OCI-LY1 (cell line): Measurements from ENCODE around the gene KLHDC4.

ENCODE experiments used
- EZH2 ChIP-seq: fragments of 200-600 bp; sonication (generic), shearing (Covaris generic); IDR thresholded peaks from 2 replicates; pipeline ENCODE4 v1.8.0; 2017; ENCODE audit warnings: borderline replicate concordance, mixed run types, mild to moderate bottlenecking, antibody characterized with exemption, low read length, moderate library complexity, mixed read lengths
- TF ChIP-seq, protein P1 (sequence below): fragments of 200-600 bp; sonication (generic), shearing (Covaris generic); IDR thresholded peaks from 2 replicates; pipeline ENCODE4 v1.5.1; 2017; ENCODE audit warnings: mild to moderate bottlenecking, antibody characterized with exemption, low read length, moderate library complexity, mixed read lengths

DNA sequence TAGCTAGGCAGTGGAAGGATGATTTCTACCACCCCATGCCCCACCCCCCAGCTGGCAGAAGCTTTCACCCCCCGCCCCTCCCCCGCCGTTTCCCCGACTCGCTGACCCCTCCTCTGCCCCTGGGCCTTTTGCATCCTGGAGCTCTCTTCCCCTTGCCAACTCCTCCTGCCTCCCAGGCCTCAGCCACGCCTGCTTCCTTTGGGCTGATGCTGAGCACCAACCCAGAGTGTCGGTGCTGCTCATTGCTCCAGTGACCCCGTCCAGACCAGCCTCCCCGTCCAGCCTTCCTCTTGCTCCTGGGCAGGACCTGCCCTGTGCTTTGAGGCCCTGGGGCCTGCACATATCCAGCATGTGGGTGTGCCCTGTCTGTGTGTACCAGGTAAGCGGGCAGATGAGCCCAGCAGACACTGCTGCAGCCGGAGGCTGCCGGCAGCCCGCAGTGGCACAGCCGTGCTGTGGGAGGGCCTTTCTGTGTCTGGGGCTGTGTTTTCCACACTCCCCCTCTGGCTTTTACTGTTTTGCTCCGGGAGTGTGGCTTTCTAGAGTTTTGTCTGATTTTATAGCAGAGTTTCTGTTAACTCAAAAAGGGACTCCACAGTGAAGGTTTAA, 90.6 kb downstream of the KLHDC4 start:
- TF ChIP-seq, protein P1, sequence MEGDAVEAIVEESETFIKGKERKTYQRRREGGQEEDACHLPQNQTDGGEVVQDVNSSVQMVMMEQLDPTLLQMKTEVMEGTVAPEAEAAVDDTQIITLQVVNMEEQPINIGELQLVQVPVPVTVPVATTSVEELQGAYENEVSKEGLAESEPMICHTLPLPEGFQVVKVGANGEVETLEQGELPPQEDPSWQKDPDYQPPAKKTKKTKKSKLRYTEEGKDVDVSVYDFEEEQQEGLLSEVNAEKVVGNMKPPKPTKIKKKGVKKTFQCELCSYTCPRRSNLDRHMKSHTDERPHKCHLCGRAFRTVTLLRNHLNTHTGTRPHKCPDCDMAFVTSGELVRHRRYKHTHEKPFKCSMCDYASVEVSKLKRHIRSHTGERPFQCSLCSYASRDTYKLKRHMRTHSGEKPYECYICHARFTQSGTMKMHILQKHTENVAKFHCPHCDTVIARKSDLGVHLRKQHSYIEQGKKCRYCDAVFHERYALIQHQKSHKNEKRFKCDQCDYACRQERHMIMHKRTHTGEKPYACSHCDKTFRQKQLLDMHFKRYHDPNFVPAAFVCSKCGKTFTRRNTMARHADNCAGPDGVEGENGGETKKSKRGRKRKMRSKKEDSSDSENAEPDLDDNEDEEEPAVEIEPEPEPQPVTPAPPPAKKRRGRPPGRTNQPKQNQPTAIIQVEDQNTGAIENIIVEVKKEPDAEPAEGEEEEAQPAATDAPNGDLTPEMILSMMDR, result no peak
- no peak for TF ChIP-seq EZH2
